ENCODE measurements around the gene PPARD.
"Not testable (repeated sequence)": the region's sequence is repeated elsewhere in the genome, so short reads cannot be mapped to it uniquely, and the experiment has no call there.

PPARD gene

DNA sequence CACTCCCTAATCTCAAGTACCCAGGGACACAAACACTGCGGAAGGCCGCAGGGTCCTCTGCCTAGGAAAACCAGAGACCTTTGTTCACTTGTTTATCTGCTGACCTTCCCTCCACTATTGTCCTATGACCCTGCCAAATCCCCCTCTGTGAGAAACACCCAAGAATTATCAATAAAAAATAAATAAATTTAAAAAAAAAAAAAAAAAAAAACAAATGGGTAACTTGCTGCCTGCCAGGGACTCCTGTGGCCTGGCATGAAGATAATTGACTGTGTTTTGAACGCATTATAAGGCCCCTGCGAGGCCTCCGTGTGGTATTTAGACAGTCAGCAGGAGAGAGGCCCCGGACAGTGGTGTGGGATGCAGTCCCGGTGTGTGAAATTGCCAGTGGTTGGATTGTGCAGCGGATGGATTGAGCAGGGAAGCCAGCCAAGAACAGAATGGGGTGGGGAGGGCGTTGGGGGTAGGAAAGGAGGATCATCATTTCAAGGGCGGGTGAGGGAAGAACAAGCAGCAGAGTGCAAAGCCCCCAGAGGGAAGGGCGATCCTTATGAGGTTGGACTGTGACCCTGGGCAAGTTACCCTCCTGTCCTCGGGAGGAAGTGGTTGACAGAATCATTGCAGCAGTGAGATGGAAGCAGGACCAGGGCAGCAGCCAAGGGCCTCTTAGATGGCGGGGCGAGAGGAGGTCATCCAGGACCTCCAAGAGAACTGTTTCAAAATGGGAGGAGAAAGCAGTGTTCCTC is 43.3 kb downstream of the PPARD start:
- no peak for DNase-seq (ENCODE audit: low spot score)

- DNase-seq (ENCODE audit: low spot score), result no peak
Observed at GRCh38 chr6:35386989-35387388, 44.6 kb downstream of the PPARD start.

- DNase-seq (ENCODE audit: low spot score), result no peak
Observed at GRCh38 chr6:35388030-35388429, 45.7 kb downstream of the PPARD start.

GRCh38 chr6:35388772-35389352 is 46.5 kb downstream of the PPARD start:
- no peak for DNase-seq (ENCODE audit: low spot score)

GRCh38 chr6:35389386-35389785 is 47.0 kb downstream of the PPARD start:
- DNase-seq (ENCODE audit: low spot score), result not testable (repeated sequence)

GRCh38 chr6:35391240-35391968 is 49.0 kb downstream of the PPARD start:
- DNase-seq (ENCODE audit: low spot score), result peak; percentile 83

GRCh38 chr6:35392111-35392702 is 49.8 kb downstream of the PPARD start:
- no peak for DNase-seq (ENCODE audit: low spot score)

DNA sequence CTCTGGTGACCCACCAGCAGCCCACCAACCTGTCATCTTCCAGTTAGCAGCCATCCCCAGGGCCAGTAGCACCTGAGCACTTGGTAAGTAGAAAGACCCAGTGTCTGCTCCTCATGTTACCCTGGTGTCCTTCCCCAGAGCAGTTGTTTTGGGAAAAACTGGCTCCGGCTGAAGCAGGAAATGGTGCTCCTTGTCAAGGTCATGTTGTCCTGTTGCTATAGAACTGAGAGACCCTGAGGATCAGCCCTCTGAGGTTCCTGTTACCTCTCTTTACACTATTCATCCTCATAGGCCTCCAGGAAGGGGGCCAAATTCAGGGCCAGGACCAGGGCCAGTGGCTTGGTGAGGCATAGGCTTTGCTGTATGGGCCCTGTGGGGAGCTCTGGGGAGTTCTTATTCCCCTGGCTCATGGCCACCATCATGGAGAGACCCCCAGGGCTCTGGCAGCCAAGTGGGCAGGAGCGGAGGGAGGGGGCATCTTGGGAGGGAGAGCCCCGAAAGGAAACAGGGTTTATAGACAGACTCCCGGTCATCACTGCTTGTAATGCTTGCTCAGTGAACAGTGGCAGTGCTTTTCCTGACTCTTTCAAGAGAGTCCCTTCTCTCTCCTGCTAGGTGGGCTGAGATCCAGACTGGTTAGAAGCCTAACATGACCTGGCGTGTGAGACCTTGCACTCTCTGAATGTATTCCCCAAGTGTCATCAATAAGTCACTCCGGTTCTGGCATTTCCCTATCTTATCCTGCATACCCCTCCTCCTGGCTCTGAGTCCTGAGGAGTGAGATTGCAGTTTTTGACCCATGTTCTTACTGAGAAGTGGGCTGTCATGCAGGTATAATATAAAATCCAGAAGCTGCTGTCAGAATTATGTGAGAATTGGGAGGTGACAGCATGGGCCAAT is 50.7 kb downstream of the PPARD start:
- DNase-seq (ENCODE audit: low spot score), result no peak

- DNase-seq (ENCODE audit: low spot score), result no peak
Observed at GRCh38 chr6:35396991-35397390, 54.6 kb downstream of the PPARD start.

GRCh38 chr6:35397806-35398418 is 55.6 kb downstream of the PPARD start:
- no peak for DNase-seq (ENCODE audit: low spot score)

GRCh38 chr6:35398526-35398925 is 56.2 kb downstream of the PPARD start:
- no peak for DNase-seq (ENCODE audit: low spot score)

- no peak for DNase-seq (ENCODE audit: low spot score)
Observed at GRCh38 chr6:35400111-35400510, 57.8 kb downstream of the PPARD start.

- DNase-seq (ENCODE audit: low spot score), result no peak
Observed at GRCh38 chr6:35400901-35401311, 58.5 kb downstream of the PPARD start.

DNA sequence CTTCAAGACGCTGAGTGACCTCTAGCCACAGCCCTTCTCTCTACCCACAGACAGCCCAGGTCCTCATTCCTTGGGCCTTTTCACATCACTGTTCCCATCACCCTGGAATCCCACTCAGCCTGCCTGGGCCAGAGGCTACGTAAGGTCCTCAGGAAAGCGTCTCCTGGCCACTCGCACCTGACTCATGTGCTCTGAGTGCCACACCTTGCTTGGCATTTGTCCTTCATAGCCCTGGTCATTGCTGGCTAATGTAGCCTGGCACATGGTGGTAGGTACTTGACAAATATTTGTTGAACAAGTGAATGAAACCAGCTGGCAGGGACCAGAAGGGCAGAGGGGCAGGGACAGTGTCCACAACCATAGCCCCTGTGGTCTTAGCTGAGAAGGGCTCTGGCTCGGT is 59.2 kb downstream of the PPARD start:
- DNase-seq (ENCODE audit: low spot score), result no peak

DNA sequence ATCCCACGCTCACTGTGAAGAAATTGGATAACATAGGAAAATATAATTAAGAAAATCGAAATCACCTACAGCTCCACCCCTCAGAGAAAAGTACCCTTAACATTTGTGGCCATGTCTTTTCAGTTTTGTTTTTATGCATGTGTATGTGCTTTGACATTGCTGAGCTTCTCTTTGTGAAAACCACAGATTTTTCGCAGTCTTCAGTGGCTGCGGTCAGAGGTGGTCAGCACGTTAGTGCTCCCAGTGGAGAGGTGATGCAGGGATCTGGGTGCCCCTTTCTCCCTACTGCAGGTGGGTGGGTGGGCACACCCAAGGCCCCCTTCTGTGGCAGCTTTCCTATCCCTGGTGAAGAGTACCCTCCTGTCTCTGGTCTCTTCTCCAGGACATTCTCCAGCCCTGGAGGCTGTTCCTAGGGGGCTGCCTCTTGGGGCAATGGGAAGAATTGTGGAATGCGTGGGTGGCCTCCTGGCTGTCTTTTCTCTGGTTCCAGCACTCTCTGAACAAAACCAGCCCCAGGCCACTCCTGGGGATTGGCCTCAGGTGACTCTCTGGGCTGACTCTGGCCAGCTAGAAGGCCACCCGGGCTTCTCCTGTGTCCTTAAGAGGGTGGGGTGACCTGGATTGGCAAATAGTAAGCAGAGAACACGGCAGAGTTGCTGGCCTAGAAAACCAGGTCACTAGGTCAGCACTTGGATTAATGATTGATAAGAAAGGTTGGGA is 59.9 kb downstream of the PPARD start:
- DNase-seq (ENCODE audit: low spot score), result no peak

DNA sequence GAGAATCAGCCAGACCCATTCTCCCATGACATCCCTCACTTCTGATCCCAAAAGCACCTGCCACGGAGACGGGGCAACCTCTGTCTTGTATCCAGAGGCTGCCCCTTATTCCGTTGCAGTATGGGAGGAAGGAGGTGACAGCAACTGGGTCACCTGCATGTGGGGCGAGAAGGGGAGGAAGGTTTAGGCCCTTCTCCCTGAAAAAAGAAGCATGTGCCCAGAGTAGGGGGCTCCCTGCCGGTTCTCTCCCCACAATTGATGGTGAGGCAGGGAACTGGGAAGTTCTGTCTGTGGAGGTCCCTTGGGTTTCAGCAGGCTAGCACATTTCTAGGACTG is 60.5 kb downstream of the PPARD start:
- DNase-seq (ENCODE audit: low spot score), result no peak

DNA sequence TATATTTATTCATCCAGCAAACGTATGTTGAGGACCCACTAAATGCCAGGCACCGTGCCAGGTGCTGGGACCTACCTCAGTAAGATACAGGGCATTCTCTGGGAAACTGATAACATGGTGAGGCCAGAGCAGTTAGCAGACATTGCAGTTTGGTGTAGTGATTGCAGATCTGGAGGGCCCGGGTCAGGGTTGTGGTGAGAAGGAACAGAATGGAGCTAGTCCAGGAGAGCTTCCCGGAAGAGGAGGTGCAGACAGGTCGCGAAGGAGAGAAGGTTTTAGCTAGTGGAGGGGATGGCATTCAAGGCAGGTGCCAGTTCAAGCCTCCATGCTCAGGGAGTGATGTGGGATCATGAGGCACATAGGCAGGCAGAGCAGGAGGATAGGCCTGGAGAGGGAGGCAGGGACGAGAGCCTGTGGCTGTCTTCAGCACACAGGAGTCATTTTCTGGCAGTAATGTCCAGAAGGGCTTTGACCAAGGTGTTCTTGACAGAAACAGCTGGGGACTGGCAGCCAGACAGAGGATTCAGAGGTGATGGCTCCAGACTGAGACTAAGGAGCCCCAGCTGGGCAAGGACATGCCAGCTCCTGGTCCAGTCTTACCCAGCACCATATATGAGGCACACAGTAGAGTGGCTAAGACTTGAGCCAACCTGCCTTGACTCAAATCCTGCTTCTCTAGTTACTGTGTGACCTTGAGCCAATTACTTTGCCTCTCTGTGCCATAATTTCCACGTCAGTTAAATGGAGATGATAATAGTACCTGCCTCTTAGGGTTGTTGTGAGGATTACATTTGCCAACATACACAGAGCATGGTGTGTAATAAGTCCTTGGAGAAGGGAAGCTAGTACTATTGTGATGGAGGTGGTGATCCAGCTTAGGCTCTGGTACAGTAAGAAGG is 61.4 kb downstream of the PPARD start:
- DNase-seq (ENCODE audit: low spot score), result no peak

DNA sequence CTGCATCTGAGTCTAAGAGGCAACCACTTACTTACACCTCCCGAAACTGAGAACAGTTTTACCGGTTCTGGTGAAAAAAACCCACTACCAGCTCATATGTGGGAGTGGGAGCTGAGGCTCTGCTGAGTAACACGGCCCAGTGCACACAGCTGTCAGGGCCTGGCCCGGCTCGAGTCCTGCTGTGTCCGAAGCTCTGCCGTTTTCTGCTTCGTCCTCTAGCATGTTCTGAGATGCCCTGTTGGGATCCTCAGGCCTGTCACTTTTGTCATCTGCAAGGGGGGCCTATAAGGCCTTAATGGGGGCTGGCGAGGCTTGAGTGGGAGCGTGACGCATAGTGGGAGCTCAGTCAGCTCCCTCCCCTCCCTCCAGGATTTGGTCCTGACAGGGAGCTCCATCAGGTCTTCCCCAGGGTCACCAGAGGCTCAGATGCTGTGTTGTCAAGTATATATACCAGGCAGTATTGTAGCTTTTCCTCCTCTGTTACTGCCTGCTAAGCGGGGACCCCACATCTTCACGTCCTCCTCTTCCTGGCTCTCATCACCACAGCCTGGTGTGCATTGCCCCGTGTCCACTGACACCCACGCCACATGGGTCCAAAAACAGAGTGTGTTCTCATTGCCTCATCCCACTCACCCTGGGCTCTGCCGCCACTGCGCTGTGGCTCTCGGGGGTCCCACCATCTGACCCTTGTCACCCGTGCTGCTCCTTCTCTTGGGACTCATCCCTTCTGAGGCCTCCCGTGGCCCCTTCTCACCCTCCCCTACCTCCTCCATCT is 64.5 kb downstream of the PPARD start:
- DNase-seq (ENCODE audit: low spot score), result no peak

GRCh38 chr6:35409245-35409644 is 66.9 kb downstream of the PPARD start:
- no peak for DNase-seq (ENCODE audit: low spot score)

Measured in hepatic stellate cell (primary cell).